Lower leg skin (tissue), 4 donors: ENCODE results near the gene PSMD8. TPM values are rescaled to one million over a fixed set of nuclear protein-coding genes. Genes with fewer than 3 reads are reported as not detected.

ENCODE experiments used
- DNase-seq, 2 donors: peaks; one replicate each; pipeline ENCODE4 v3.0.0-alpha.2; 2019; ENCODE audit warnings: low spot score in 2 of 2
- H3K4me3 ChIP-seq: fragments of 200-600 bp; sonication (generic); 2 replicates; pipeline ENCODE4 v1.5.1; 2017; ENCODE audit warnings: mild to moderate bottlenecking, low read depth; ENCODE audit not compliant: poor library complexity, severe bottlenecking
- CTCF ChIP-seq, 3 donors: fragments of 450-650 bp; IDR thresholded peaks; one replicate each; pipeline ENCODE4 v1.5.1; 2016; ENCODE audit warnings: antibody characterized with exemption in 3 of 3, mild to moderate bottlenecking in 3 of 3, moderate library complexity in 2 of 3
- POLR2A ChIP-seq, 2 donors: fragments of 450-650 bp; IDR thresholded peaks; one replicate each; pipeline ENCODE4 v1.6.1; 2016 to 2017; ENCODE audit warnings: antibody characterized with exemption in 2 of 2, mild to moderate bottlenecking in 1 of 2, moderate library complexity in 1 of 2
- WGBS, 2 donors: methylation state at CpG; one replicate each; pipeline ENCODE4 v1.1.5; 2018; 5-methylcytosine and 5-hydroxymethylcytosine counted together
- intact Hi-C: fragments of 100-400 bp; cut with DNase I; formaldehyde crosslinking; loops from one replicate; pipeline ENCODE4 v1.15.0; 2023; ENCODE audit warnings: low total_unique reads
- total RNA-seq, 4 donors: library from RNA; depleted of rRNA; stranded (reverse); fragments of >200 nt; gene quantifications; one replicate each; pipeline ENCODE4 v1.1.0, GENCODE V29; 2016

PSMD8 gene
- total RNA-seq, 4 donors from 2014 or later = 222 to 319 (median 311) TPM

- intact Hi-C loops = no loop called here
- WGBS, 2 donors = 62 to 83% methylated on average over 2 to 9 of the region's 9 CpGs
- H3K4me3 ChIP-seq = no peak overlapping the region
- TF ChIP-seq CTCF (IDR thresholded peaks at IDR 0.05) = no peak
- no peak for TF ChIP-seq POLR2A (IDR thresholded peaks at IDR 0.05)
- no peak for DNase-seq
Observed at GRCh38 chr19:38399081-38399480, 24.7 kb downstream of the PSMD8 start.

DNA sequence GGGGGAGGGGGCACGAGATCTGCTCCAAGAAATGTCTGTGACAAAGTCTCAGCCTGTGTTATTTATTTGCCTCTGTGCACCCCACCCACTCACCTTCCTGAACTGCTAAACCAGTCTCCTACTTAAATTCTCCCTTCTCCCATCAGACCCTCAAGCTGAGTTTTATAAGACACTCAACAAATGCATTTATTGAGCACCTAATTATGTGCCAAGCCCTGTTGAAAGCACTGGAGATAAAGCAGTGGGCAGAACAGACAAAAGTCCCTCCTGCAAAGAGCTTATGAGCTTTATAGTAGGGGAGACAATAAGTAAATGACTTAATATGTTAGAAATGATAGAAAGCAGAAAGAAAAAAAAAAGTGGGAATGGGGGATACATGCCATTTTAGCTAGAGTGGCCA lies 25.2 kb downstream of the PSMD8 start:
- no peak overlapping the region for H3K4me3 ChIP-seq
- TF ChIP-seq CTCF (IDR thresholded peaks at IDR 0.05) (no peak), POLR2A (IDR thresholded peaks at IDR 0.05) (no peak)
- intact Hi-C loops = no loop called here
- no peak for DNase-seq
- 75% methylated on average over 1 of the region's 1 CpG for WGBS, 2 donors

- no peak for TF ChIP-seq CTCF (IDR thresholded peaks at IDR 0.05)
- no peak for TF ChIP-seq POLR2A (IDR thresholded peaks at IDR 0.05)
- no peak for DNase-seq
- WGBS, 2 donors = 76 to 77% methylated on average over 5 of the region's 5 CpGs
- no peak overlapping the region for H3K4me3 ChIP-seq
- intact Hi-C loops = loop anchor here (10.0 kb wide), 1 partner anchor 234 kb away; no protein-coding TSS in a partner anchor
Observed at GRCh38 chr19:38400361-38400760, 26.0 kb downstream of the PSMD8 start.

- no peak overlapping the region for H3K4me3 ChIP-seq
- no peak for DNase-seq
- TF ChIP-seq POLR2A (IDR thresholded peaks at IDR 0.05) (no peak), CTCF (IDR thresholded peaks at IDR 0.05) (no peak)
- 43 to 54% methylated on average over 3 of the region's 3 CpGs for WGBS, 2 donors
- intact Hi-C loops = loop anchor here (10.0 kb wide), 1 partner anchor 234 kb away; no protein-coding TSS in a partner anchor
Observed at GRCh38 chr19:38401148-38401547, 26.8 kb downstream of the PSMD8 start.

- no peak for DNase-seq
- TF ChIP-seq CTCF (IDR thresholded peaks at IDR 0.05) (no peak), POLR2A (IDR thresholded peaks at IDR 0.05) (no peak)
- intact Hi-C loops = loop anchor here (10.0 kb wide), 1 partner anchor 232 kb away; no protein-coding TSS in a partner anchor
- H3K4me3 ChIP-seq = no peak overlapping the region
- WGBS, 2 donors = 2% methylated on average over 16 to 18 of the region's 18 CpGs
Observed at GRCh38 chr19:38402623-38402966, 28.2 kb downstream of the PSMD8 start.
